BJ (cell line): ENCODE results near the gene PTPRG. TPM values are rescaled to one million over a fixed set of nuclear protein-coding genes. Genes with fewer than 3 reads are reported as not detected.

Experiments used
- CTCF ChIA-PET: fragments of 350-600 bp; formaldehyde crosslinking; extraction: SDS; loops from one replicate; lab custom pipeline; 2021; ENCODE audit warnings: antibody characterized with exemption, inconsistent platforms; lab: Yijun Ruan, JAX
- POLR2A ChIA-PET: fragments of 300-600 bp; sonication (Branson Sonifier 250); formaldehyde crosslinking; extraction: SDS; loops from one replicate; lab custom pipeline; 2021; ENCODE audit warnings: antibody characterized with exemption; lab: Charles Lee
- DNase-seq: peaks from one replicate; pipeline ENCODE4 v3.0.0-alpha.2; 2011; ENCODE audit warnings: low read depth
- H3K27me3 ChIP-seq: 2 replicates; pipeline ENCODE4 v1.6.0; 2011; ENCODE audit warnings: low read length; ENCODE audit not compliant: control insufficient read depth, insufficient read depth
- H3K36me3 ChIP-seq: 2 replicates; pipeline ENCODE4 v1.5.1; 2011; ENCODE audit warnings: low read length; ENCODE audit not compliant: control insufficient read depth, insufficient read depth
- H3K4me3 ChIP-seq: 2 replicates; pipeline ENCODE4 v1.5.1; 2011; ENCODE audit warnings: low read depth, mild to moderate bottlenecking, control low read depth, low read length
- CTCF ChIP-seq: IDR thresholded peaks from 2 replicates; pipeline ENCODE4 v1.5.1; 2011; ENCODE audit warnings: low read depth, mild to moderate bottlenecking, control low read depth, inconsistent platforms, low read length, moderate library complexity; ENCODE audit not compliant: insufficient read depth
- polyA plus RNA-seq: library from polyadenylated mRNA; depleted of rRNA; stranded (reverse); fragments of >200 nt; gene quantifications from 2 replicates; pipeline ENCODE4 v1.2.3, GENCODE V29; 2011

The PTPRG gene
- polyA plus RNA-seq, 1 experiment, result 20.8 TPM

GRCh38 chr3:61934505-61934871, 373.1 kb downstream of the PTPRG start:
- Histone ChIP-seq H3K27me3 (no peaks in the 10 kb centered on the region), H3K4me3 (no peak overlapping the region), H3K36me3 (no peaks in the 10 kb centered on the region)
- CTCF ChIA-PET, result interaction anchor here (0.6 kb wide), 1 partner anchor 466 kb away, joined by 4 read pairs; no protein-coding TSS in a partner anchor
- no peak for TF ChIP-seq CTCF
- POLR2A ChIA-PET, result no interaction called here
- no peak for DNase-seq

GRCh38 chr3:61935814-61936213, 374.4 kb downstream of the PTPRG start:
- ChIA-PET POLR2A (no interaction called here), CTCF (interaction anchor here (1.0 to 1.6 kb wide), 9 partner anchors 8 to 375 kb away, joined by 3 to 14 read pairs (median 4); partner anchors contain the start of gene PTPRG)
- no peak for TF ChIP-seq CTCF
- no peak for DNase-seq
- no peaks in the 10 kb centered on the region for H3K27me3 ChIP-seq
- H3K4me3 ChIP-seq, result no peak overlapping the region
- H3K36me3 ChIP-seq, result no peaks in the 10 kb centered on the region

- Histone ChIP-seq H3K36me3 (no peaks in the 10 kb centered on the region), H3K4me3 (no peak overlapping the region), H3K27me3 (no peaks in the 10 kb centered on the region)
- no peak for DNase-seq
- TF ChIP-seq CTCF, result peak; percentile 61
- ChIA-PET CTCF (interaction anchor here (0.7 to 1.6 kb wide), 15 partner anchors 9 to 375 kb away, joined by 3 to 14 read pairs (median 4); partner anchors contain the start of gene PTPRG), POLR2A (interaction anchor here (0.5 to 0.6 kb wide), 2 partner anchors 192 to 252 kb away, joined by 4 read pairs; no protein-coding TSS in a partner anchor)
Observed at GRCh38 chr3:61936344-61936937, 375.1 kb downstream of the PTPRG start.

GRCh38 chr3:61937477-61937876, 376.1 kb downstream of the PTPRG start:
- no peaks in the 10 kb centered on the region for H3K36me3 ChIP-seq
- H3K4me3 ChIP-seq, result no peak overlapping the region
- POLR2A ChIA-PET, result no interaction called here
- CTCF ChIA-PET, result interaction anchor here (0.8 kb wide), 1 partner anchor 372 kb away, joined by 3 read pairs; no protein-coding TSS in a partner anchor
- TF ChIP-seq CTCF, result no peak
- DNase-seq, result no peak
- no peaks in the 10 kb centered on the region for H3K27me3 ChIP-seq

- Histone ChIP-seq H3K27me3 (no peaks in the 10 kb centered on the region), H3K36me3 (no peaks in the 10 kb centered on the region), H3K4me3 (no peak overlapping the region)
- no peak for TF ChIP-seq CTCF
- DNase-seq, result no peak
- POLR2A ChIA-PET, result no interaction called here
- CTCF ChIA-PET, result interaction anchor here (0.9 to 1.0 kb wide), 2 partner anchors 229 to 375 kb away, joined by 3 read pairs; no protein-coding TSS in a partner anchor
Observed at GRCh38 chr3:61938878-61939549, 377.6 kb downstream of the PTPRG start.
